GM12891 (cell line): Measurements from ENCODE around the gene TRAF3.

Source experiments
- POLR2A ChIP-seq: IDR thresholded peaks from 2 replicates; pipeline ENCODE4 v1.6.1; 2011; ENCODE audit warnings: low read depth, low read length, control low read depth
- POLR2AphosphoS5 ChIP-seq: IDR thresholded peaks from 2 replicates; pipeline ENCODE4 v1.6.1; 2011; ENCODE audit warnings: low read depth, low read length, control low read depth

DNA sequence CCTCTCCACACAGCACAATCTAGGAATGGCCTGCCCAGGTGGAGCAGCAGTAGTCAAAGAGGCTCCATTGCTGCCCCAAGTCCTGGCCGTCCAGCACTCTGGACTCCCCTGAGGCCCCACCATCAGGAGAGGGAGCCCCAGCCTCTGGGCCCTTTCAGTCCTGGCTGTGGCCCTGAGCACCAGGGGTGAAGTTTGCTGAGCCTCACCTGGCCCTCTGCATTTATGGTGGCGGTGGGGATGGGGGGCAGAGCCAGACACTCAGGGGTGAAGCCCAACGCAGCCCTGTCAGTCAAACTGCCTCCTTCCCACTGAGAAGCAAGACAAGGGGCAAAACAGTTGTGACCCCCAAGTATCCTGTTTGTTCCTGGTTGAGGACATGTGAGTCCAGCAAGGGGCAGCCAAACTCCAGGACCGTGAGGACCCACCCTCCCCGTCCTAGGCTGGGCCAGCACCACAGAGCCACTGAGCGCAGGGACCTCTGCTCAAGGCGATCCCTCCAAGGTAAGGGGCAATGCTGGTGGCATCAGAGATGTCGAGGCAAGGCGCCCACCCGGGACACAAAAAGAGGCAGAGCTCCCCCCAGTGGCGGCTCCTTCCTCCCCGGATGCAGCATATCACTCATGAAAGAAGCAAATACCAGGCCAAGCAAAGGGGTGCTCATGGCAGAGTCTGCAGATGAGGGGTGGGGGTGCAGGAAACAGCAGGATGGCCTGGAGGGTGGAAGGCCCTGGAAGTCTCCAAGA, 140.4 kb downstream of the TRAF3 start:
- no peak for TF ChIP-seq POLR2AphosphoS5
- no peak; the same call in 1 of the 2 replicates for TF ChIP-seq POLR2A
